ENCODE measurements around the gene ZNF165.
"Not testable (repeated sequence)": the region's sequence is repeated elsewhere in the genome, so short reads cannot be mapped to it uniquely, and the experiment has no call there.

ZNF165 gene

DNA sequence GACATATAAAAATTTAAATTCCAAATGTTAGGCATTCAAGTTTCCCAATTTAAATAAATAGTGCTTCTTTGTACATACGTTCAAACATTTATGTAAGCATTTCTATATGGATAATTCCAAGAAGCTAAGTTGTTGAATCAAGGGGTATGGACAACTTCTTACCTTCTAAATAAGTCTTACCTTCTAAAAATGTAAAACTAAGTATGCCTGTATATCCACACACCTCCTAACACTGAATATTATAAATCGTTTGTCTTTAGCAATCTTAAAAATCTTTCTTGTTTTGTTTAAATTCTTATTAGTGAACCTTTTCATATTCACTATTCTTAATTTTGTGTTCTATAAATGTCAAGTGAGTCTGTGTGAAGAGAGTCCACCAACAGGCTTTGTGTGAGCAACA, 41.5 kb downstream of the ZNF165 start:
- TF ChIP-seq ZNF274 (IDR thresholded peaks at IDR 0.05; ENCODE audit: low read depth, low read length) (no peak), YY1 (IDR thresholded peaks at IDR 0.05; ENCODE audit: insufficient read depth, insufficient read length) (no peak), SUZ12 (IDR thresholded peaks at IDR 0.05; ENCODE audit: extremely low read depth, insufficient read depth, insufficient read length) (no peak)
- H3K9ac ChIP-seq (ENCODE audit: insufficient read length, low read depth) = no peak overlapping the region
- H3K4me1 ChIP-seq (ENCODE audit: insufficient read depth, insufficient read length) = no peaks in the 10 kb centered on the region
- no peaks in the 10 kb centered on the region for H3K9me3 ChIP-seq (ENCODE audit: insufficient read depth, low read length)
- H3K27me3 ChIP-seq (ENCODE audit: insufficient read depth, insufficient read length) = no peaks in the 10 kb centered on the region
- H3K4me3 ChIP-seq (ENCODE audit: insufficient read length, low read depth) = no peak overlapping the region
- H3K36me3 ChIP-seq (ENCODE audit: insufficient read depth, insufficient read length, low read length) = peaks cover 45% of the 10 kb centered on the region
- DNase-seq (ENCODE audit: low read depth, low spot score) = no peak

DNA sequence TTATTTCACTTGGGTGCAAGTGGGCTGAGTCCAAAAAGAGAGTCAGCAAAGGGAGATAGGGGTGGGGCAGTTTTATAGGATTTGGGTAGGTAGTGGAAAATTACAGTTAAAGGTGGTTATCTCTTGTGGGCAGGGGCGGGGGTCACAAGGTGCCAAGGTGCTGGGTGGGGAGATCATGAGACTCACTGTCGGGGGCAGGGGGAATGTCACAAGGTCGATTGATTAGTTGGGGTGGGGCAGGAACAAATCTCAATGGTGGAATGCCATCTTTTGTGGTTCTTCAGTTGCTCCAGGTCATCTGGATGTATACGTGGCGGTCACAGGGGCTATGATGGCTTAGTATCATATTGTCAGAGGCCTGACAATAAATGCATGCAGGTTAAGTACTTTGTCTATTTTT, 41.9 kb downstream of the ZNF165 start:
- H3K4me3 ChIP-seq (ENCODE audit: insufficient read length, low read depth); H3K9me3 ChIP-seq (ENCODE audit: insufficient read depth, low read length); DNase-seq (ENCODE audit: low read depth, low spot score); H3K27me3 ChIP-seq (ENCODE audit: insufficient read depth, insufficient read length); H3K4me1 ChIP-seq (ENCODE audit: insufficient read depth, insufficient read length); H3K9ac ChIP-seq (ENCODE audit: insufficient read length, low read depth): not testable (repeated sequence)
- peaks cover 47% of the 10 kb centered on the region for H3K36me3 ChIP-seq (ENCODE audit: insufficient read depth, insufficient read length, low read length)

DNA sequence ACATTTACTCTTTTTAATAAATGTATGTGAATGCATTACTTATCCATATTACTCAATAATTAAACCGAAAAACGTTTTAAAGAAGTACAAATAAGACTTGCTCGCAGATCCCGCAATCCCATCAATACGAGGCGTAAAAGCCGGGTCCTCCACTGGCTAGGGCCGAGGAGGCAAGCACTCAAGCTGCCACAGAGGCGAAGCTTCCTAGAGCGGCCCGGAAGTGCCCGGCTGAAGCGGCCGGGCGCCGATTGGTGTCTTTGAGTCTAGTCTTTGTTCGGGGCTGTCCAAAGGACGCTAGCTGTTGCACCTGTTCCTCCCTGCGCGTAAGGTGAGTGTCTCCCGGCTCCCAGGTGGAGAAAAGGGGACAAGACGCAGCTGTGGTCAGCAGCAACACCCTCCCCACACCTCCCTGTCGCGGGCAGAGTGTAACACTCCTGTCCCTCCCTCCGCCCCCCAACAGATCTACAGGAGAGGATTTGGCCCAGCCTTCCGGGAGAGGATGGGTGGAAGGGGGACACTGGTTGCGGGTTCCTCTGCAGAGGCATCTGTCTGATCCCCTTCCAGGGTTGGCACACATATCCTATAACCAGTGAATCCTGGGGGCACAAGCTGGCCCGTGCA, 44.1 kb downstream of the ZNF165 start, which contains the start of gene ZSCAN16:
Gene ZSCAN16 (plus strand): TSS at position 260 of the 621 bp plus-strand sequence. CDS start 835 bp downstream, outside the sequence.
- Histone ChIP-seq H3K36me3 (ENCODE audit: insufficient read depth, insufficient read length, low read length) (peaks cover 49% of the 10 kb centered on the region), H3K9ac (ENCODE audit: insufficient read length, low read depth) (peak within 1 kb of the TSS; percentile 71), H3K4me1 (ENCODE audit: insufficient read depth, insufficient read length) (no peaks in the 10 kb centered on the region), H3K9me3 (ENCODE audit: insufficient read depth, low read length) (no peaks in the 10 kb centered on the region), H3K27me3 (ENCODE audit: insufficient read depth, insufficient read length) (no peaks in the 10 kb centered on the region), H3K4me3 (ENCODE audit: insufficient read length, low read depth) (peak within 1 kb of the TSS; percentile 68)
- DNase-seq (ENCODE audit: low read depth, low spot score) = peak; percentile 58
- TF ChIP-seq SUZ12 (IDR thresholded peaks at IDR 0.05; ENCODE audit: extremely low read depth, insufficient read depth, insufficient read length) (no peak), YY1 (IDR thresholded peaks at IDR 0.05; ENCODE audit: insufficient read depth, insufficient read length) (no peak), ZNF274 (IDR thresholded peaks at IDR 0.05; ENCODE audit: low read depth, low read length) (no peak)

DNA sequence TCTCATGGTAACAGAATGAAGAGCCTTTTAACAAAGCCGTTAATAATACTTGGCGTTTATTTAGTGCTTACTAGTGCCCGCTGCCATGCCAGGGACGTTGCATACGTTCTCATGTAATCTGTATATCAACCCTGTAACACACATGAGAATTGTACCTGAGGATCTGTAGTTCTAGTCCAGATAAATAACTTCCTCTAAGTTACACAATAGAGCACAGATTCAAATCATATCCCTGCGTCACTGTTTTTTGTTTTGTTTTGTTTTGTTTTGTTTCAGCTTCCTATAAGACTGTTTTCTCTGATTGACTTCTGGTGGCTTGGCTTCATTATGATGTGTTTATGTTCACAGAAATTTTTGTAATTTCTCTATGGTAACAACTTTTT, 44.6 kb downstream of the ZNF165 start:
- H3K36me3 ChIP-seq (ENCODE audit: insufficient read depth, insufficient read length, low read length) = peaks cover 50% of the 10 kb centered on the region
- DNase-seq (ENCODE audit: low read depth, low spot score) = no peak

DNA sequence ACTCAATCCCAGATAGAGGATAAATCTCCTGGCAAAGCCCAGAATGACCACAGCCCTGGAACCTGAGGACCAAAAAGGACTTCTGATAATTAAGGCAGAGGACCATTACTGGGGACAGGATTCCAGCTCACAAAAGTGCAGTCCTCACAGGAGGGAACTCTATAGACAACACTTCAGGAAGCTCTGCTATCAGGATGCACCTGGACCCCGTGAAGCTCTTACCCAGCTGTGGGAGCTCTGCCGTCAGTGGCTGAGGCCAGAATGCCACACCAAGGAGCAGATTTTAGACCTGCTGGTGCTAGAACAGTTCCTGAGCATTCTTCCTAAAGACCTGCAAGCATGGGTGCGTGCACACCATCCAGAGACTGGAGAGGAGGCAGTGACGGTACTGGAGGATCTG, 45.0 kb downstream of the ZNF165 start:
- H3K9me3 ChIP-seq (ENCODE audit: insufficient read depth, low read length) = no peaks in the 10 kb centered on the region
- H3K9ac ChIP-seq (ENCODE audit: insufficient read length, low read depth) = no peak overlapping the region
- DNase-seq (ENCODE audit: low read depth, low spot score) = no peak
- TF ChIP-seq ZNF274 (IDR thresholded peaks at IDR 0.05; ENCODE audit: low read depth, low read length) (no peak), SUZ12 (IDR thresholded peaks at IDR 0.05; ENCODE audit: extremely low read depth, insufficient read depth, insufficient read length) (no peak), YY1 (IDR thresholded peaks at IDR 0.05; ENCODE audit: insufficient read depth, insufficient read length) (no peak)
- no peaks in the 10 kb centered on the region for H3K4me1 ChIP-seq (ENCODE audit: insufficient read depth, insufficient read length)
- no peak overlapping the region for H3K4me3 ChIP-seq (ENCODE audit: insufficient read length, low read depth)
- no peaks in the 10 kb centered on the region for H3K27me3 ChIP-seq (ENCODE audit: insufficient read depth, insufficient read length)
- peaks cover 50% of the 10 kb centered on the region for H3K36me3 ChIP-seq (ENCODE audit: insufficient read depth, insufficient read length, low read length)

More for the DNA sequence above, 44.6 kb downstream of the ZNF165 start:
- no peaks in the 10 kb centered on the region for H3K9me3 ChIP-seq (ENCODE audit: insufficient read depth, low read length)
- no peaks in the 10 kb centered on the region for H3K4me1 ChIP-seq (ENCODE audit: insufficient read depth, insufficient read length)
- H3K9ac ChIP-seq (ENCODE audit: insufficient read length, low read depth) = peak overlapping the region; percentile 71
- no peaks in the 10 kb centered on the region for H3K27me3 ChIP-seq (ENCODE audit: insufficient read depth, insufficient read length)
- H3K4me3 ChIP-seq (ENCODE audit: insufficient read length, low read depth) = peak overlapping the region; percentile 68
- TF ChIP-seq ZNF274 (IDR thresholded peaks at IDR 0.05; ENCODE audit: low read depth, low read length) = no peak
- no peak for TF ChIP-seq SUZ12 (IDR thresholded peaks at IDR 0.05; ENCODE audit: extremely low read depth, insufficient read depth, insufficient read length)
- TF ChIP-seq YY1 (IDR thresholded peaks at IDR 0.05; ENCODE audit: insufficient read depth, insufficient read length) = no peak

DNA sequence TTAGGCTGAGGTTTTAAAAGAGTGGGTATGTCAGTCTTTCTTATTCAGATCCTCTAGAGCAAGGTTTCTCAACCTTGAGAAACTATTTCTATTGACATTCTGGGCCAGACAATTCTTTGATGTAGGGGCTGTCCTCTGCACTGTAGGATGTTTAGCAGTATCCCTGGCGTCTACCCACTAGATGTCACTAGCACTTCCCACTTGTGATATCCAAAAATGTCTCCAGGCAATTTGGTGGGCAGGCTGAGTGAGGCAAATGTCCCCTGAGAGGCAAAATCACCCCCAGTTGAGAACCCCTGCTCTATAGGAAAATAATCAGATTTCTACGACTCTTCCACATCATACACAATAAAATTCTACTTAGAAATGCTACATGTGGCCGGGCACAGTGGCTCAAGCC, 53.6 kb downstream of the ZNF165 start:
- Histone ChIP-seq H3K9me3 (ENCODE audit: insufficient read depth, low read length) (no peaks in the 10 kb centered on the region), H3K36me3 (ENCODE audit: insufficient read depth, insufficient read length, low read length) (peaks cover 32% of the 10 kb centered on the region)
- no peak for DNase-seq (ENCODE audit: low read depth, low spot score)

DNA sequence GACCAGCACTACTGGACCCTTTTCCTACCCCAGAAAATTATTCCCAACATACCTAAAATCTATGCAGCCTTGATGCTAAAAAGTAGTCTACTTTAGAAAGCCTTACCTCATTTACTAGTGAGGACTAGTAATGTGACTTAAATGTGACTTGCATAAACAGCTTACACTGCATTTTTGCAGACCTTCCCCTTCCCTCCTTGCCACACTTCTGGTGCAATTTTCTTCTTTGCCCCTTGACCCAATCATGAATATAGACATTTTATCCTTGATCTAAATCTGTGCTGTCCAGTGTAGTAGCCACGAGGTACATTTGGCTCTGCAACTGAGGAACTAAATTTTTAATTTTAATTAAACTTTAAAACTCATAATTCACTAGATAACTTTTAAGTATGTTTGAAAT, 54.3 kb downstream of the ZNF165 start:
- TF ChIP-seq ZNF274 (IDR thresholded peaks at IDR 0.05; ENCODE audit: low read depth, low read length) = no peak
- TF ChIP-seq YY1 (IDR thresholded peaks at IDR 0.05; ENCODE audit: insufficient read depth, insufficient read length) = no peak
- no peak for TF ChIP-seq SUZ12 (IDR thresholded peaks at IDR 0.05; ENCODE audit: extremely low read depth, insufficient read depth, insufficient read length)
- no peak overlapping the region for H3K9ac ChIP-seq (ENCODE audit: insufficient read length, low read depth)
- peaks cover 4% of the 10 kb centered on the region for H3K27me3 ChIP-seq (ENCODE audit: insufficient read depth, insufficient read length)
- no peaks in the 10 kb centered on the region for H3K4me1 ChIP-seq (ENCODE audit: insufficient read depth, insufficient read length)
- no peak for DNase-seq (ENCODE audit: low read depth, low spot score)
- H3K4me3 ChIP-seq (ENCODE audit: insufficient read length, low read depth) = no peak overlapping the region
- H3K9me3 ChIP-seq (ENCODE audit: insufficient read depth, low read length) = no peaks in the 10 kb centered on the region
- peaks cover 27% of the 10 kb centered on the region for H3K36me3 ChIP-seq (ENCODE audit: insufficient read depth, insufficient read length, low read length)

More for the DNA sequence above, 53.6 kb downstream of the ZNF165 start:
- Histone ChIP-seq H3K9ac (ENCODE audit: insufficient read length, low read depth) (no peak overlapping the region), H3K4me3 (ENCODE audit: insufficient read length, low read depth) (no peak overlapping the region), H3K27me3 (ENCODE audit: insufficient read depth, insufficient read length) (no peaks in the 10 kb centered on the region), H3K4me1 (ENCODE audit: insufficient read depth, insufficient read length) (no peaks in the 10 kb centered on the region)
- TF ChIP-seq SUZ12 (IDR thresholded peaks at IDR 0.05; ENCODE audit: extremely low read depth, insufficient read depth, insufficient read length) (no peak), ZNF274 (IDR thresholded peaks at IDR 0.05; ENCODE audit: low read depth, low read length) (no peak), YY1 (IDR thresholded peaks at IDR 0.05; ENCODE audit: insufficient read depth, insufficient read length) (no peak)
